GM21423 (cell line): Measurements from ENCODE around the gene ADH1B.
"Not testable (repeated sequence)": the region's sequence is repeated elsewhere in the genome, so short reads cannot be mapped to it uniquely, and the experiment has no call there.

Experiments used
- ATAC-seq: cut with Tn5 transposase; IDR thresholded peaks from one replicate; pipeline ENCODE4 v1.9.1; 2021; ENCODE audit warnings: mild to moderate bottlenecking, moderate library complexity; ENCODE audit not compliant: unreplicated experiment

The ADH1B gene

GRCh38 chr4:99324979-99325378 lies 3.8 kb upstream of the ADH1B start:
- no peak for ATAC-seq

GRCh38 chr4:99324361-99324760 lies 3.2 kb upstream of the ADH1B start:
- no peak for ATAC-seq

- ATAC-seq = no peak
Observed at GRCh38 chr4:99323756-99324155, 2.6 kb upstream of the ADH1B start.

- not testable (repeated sequence) for ATAC-seq
Observed at GRCh38 chr4:99317811-99318210, 3.4 kb downstream of the ADH1B start.

- ATAC-seq = no peak
Observed at GRCh38 chr4:99317354-99317753, 3.8 kb downstream of the ADH1B start.

GRCh38 chr4:99315839-99316238 lies 5.4 kb downstream of the ADH1B start:
- ATAC-seq = no peak

GRCh38 chr4:99314211-99314610 lies 7.0 kb downstream of the ADH1B start:
- ATAC-seq = no peak

GRCh38 chr4:99310389-99310788 lies 10.8 kb downstream of the ADH1B start:
- no peak for ATAC-seq

GRCh38 chr4:99305638-99306400 lies 15.4 kb downstream of the ADH1B start:
- ATAC-seq = no peak

- ATAC-seq = no peak
Observed at GRCh38 chr4:99301376-99302164, 19.6 kb downstream of the ADH1B start.

GRCh38 chr4:99300934-99301333 lies 20.3 kb downstream of the ADH1B start:
- ATAC-seq = no peak

GRCh38 chr4:99293357-99293756 lies 27.8 kb downstream of the ADH1B start:
- no peak for ATAC-seq

- no peak for ATAC-seq
Observed at GRCh38 chr4:99290848-99291786, 30.1 kb downstream of the ADH1B start, which contains the start of gene ADH1A. Gene ADH1A (minus strand): TSS chr4:99290985. CDS start chr4:99290914, 71 bp downstream.

- no peak for ATAC-seq
Observed at GRCh38 chr4:99285387-99285786, 35.8 kb downstream of the ADH1B start.

GRCh38 chr4:99282731-99283130 lies 38.5 kb downstream of the ADH1B start:
- no peak for ATAC-seq

- ATAC-seq = no peak
Observed at GRCh38 chr4:99281261-99281660, 39.9 kb downstream of the ADH1B start.

- no peak for ATAC-seq
Observed at GRCh38 chr4:99276417-99276816, 44.8 kb downstream of the ADH1B start.

- no peak for ATAC-seq
Observed at GRCh38 chr4:99275885-99276284, 45.3 kb downstream of the ADH1B start.

- no peak for ATAC-seq
Observed at GRCh38 chr4:99275050-99275449, 46.2 kb downstream of the ADH1B start.

- no peak for ATAC-seq
Observed at GRCh38 chr4:99273704-99274103, 47.5 kb downstream of the ADH1B start.

GRCh38 chr4:99264927-99265326 lies 56.3 kb downstream of the ADH1B start:
- ATAC-seq = peak; percentile 63
